Peyer's patch (tissue), 4 donors: ENCODE results near the gene LCP2.

Experiments
- CTCF ChIP-seq, 6 experiments: fragments of 450-650 bp in 4 of 6; fragments of 200-600 bp in 2 of 6; sonication (generic) in 1 of 6; IDR thresholded peaks; one replicate each; pipeline ENCODE4 v1.5.1; 2017 to 2019; ENCODE audit warnings: antibody characterized with exemption in 6 of 6, mild to moderate bottlenecking in 3 of 6, moderate library complexity in 1 of 6
- POLR2A ChIP-seq, 2 donors: fragments of 450-650 bp; IDR thresholded peaks; one replicate each; pipeline ENCODE4 v1.5.1; 2017; ENCODE audit warnings: antibody characterized with exemption in 2 of 2, mild to moderate bottlenecking in 2 of 2, moderate library complexity in 2 of 2

GRCh38 chr5:170312666-170313065, 15.1 kb upstream of the LCP2 start:
- TF ChIP-seq CTCF (IDR thresholded peaks at IDR 0.05) (no peak), POLR2A (IDR thresholded peaks at IDR 0.05) (no peak)
